Progenitor cell of endocrine pancreas (in vitro differentiated cells): ENCODE data around the gene ZNF763. TPM values are rescaled to one million over a fixed set of nuclear protein-coding genes. Genes with fewer than 3 reads are reported as not detected.

ENCODE experiments used
- DNase-seq: peaks from one replicate; pipeline ENCODE4 v3.0.0; 2021; ENCODE audit warnings: low spot score; ENCODE audit not compliant: unreplicated experiment
- H3K27ac Mint-ChIP-seq: 2 replicates; pipeline ENCODE4 v1.8.0; 2021; ENCODE audit warnings: mild to moderate bottlenecking, moderate library complexity, mixed read lengths
- H3K27me3 Mint-ChIP-seq: 2 replicates; pipeline ENCODE4 v1.8.0; 2021; ENCODE audit warnings: mixed read lengths
- H3K36me3 Mint-ChIP-seq: 2 replicates; pipeline ENCODE4 v1.8.0; 2022; ENCODE audit warnings: mixed read lengths; ENCODE audit not compliant: insufficient read depth
- H3K4me1 Mint-ChIP-seq: 2 replicates; pipeline ENCODE4 v1.8.0; 2021; ENCODE audit warnings: low read depth, mixed read lengths
- H3K4me3 Mint-ChIP-seq: 2 replicates; pipeline ENCODE4 v1.8.0; 2021; ENCODE audit warnings: low read depth, mild to moderate bottlenecking, moderate library complexity, mixed read lengths
- H3K9me3 Mint-ChIP-seq: 2 replicates; pipeline ENCODE4 v1.8.0; 2021; ENCODE audit warnings: low read depth, mixed read lengths
- CTCF ChIP-seq: fragments of 200-600 bp; sonication (generic); IDR thresholded peaks from one replicate; pipeline ENCODE4 v1.5.0; 2021; ENCODE audit warnings: antibody characterized with exemption, mild to moderate bottlenecking; ENCODE audit not compliant: unreplicated experiment
- total RNA-seq: library from RNA; stranded (reverse); gene quantifications from 2 replicates; pipeline ENCODE4 v1.2.1, GENCODE V29; 2021

Gene ZNF763
- total RNA-seq, 1 donor from 2014 or later: 8.9 TPM

DNA sequence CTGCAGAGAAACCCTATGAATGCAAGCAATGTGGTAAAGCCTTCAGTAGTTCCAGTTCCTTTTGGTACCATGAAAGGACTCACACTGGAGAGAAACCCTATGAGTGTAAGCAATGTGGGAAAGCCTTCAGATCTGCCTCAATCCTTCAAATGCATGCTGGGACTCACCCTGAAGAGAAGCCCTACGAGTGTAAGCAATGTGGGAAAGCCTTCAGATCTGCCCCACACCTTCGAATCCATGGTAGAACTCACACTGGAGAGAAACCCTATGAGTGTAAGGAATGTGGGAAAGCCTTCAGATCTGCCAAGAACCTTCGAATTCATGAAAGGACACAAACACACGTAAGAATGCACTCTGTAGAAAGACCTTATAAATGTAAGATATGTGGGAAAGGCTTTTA is 14.7 kb downstream of the ZNF763 start:
- no peak for TF ChIP-seq CTCF
- no peak for DNase-seq
- Mint-ChIP-seq H3K4me3 (no peak overlapping the region), H3K36me3 (peaks cover 57% of the 10 kb centered on the region), H3K9me3 (peaks cover 56% of the 10 kb centered on the region), H3K27ac (no peak overlapping the region), H3K4me1 (no peaks in the 10 kb centered on the region), H3K27me3 (no peaks in the 10 kb centered on the region)

DNA sequence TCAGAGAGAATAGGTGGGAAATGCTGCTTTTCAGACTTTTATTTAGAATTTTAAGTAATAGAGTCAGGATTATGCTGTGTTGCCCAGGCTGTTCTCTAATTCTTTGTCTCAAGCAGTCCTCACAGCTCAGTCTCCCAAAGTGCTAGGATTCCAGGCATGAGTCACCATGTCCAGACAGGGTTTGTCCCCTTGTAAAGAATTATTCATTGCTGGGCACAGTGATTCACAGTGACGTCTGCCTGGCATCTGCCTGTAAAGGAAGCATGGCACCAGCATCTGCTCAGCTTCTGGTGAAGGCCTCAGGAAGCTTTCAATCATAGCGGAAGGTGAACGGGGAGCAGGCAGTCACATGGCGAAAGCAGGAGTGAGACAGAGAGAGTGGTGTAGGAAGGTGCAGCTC is 17.7 kb downstream of the ZNF763 start:
- Mint-ChIP-seq H3K9me3 (peaks cover 48% of the 10 kb centered on the region), H3K36me3 (peaks cover 34% of the 10 kb centered on the region), H3K27me3 (no peaks in the 10 kb centered on the region), H3K4me1 (peaks cover under 1% of the 10 kb centered on the region), H3K27ac (no peak overlapping the region), H3K4me3 (no peak overlapping the region)
- no peak for TF ChIP-seq CTCF
- no peak for DNase-seq

DNA sequence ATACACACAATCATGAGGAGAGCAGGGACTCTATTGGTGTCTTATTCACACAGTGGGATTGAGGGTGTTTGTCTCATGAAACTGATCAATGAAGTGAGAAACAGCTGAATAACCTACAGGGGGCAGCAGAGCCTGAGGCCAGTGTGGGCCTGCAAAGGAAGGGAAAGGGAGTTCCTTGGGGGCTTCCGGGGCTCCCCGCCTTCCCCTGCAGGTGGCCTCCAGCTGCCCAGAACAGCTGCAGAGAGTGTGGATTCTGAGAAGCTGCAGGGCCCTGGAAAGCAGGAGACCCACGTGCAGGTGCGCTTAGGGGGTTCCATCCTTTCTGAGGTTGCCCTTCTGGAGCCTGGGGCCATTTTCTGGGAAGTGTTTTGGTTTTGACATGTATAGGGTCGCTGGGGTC is 20.1 kb downstream of the ZNF763 start:
- DNase-seq: no peak
- H3K36me3 Mint-ChIP-seq: peaks cover 9% of the 10 kb centered on the region
- no peaks in the 10 kb centered on the region for H3K27me3 Mint-ChIP-seq
- H3K9me3 Mint-ChIP-seq: peaks cover 24% of the 10 kb centered on the region
- no peak for TF ChIP-seq CTCF
- H3K4me3 Mint-ChIP-seq: no peak overlapping the region
- no peak overlapping the region for H3K27ac Mint-ChIP-seq
- H3K4me1 Mint-ChIP-seq: peaks cover 7% of the 10 kb centered on the region

- TF ChIP-seq CTCF: no peak
- no peak overlapping the region for H3K27ac Mint-ChIP-seq
- H3K4me3 Mint-ChIP-seq: no peak overlapping the region
- peaks cover 8% of the 10 kb centered on the region for H3K36me3 Mint-ChIP-seq
- H3K9me3 Mint-ChIP-seq: peaks cover 24% of the 10 kb centered on the region
- DNase-seq: no peak
- no peaks in the 10 kb centered on the region for H3K27me3 Mint-ChIP-seq
- H3K4me1 Mint-ChIP-seq: peaks cover 7% of the 10 kb centered on the region
These were observed 21.9 kb downstream of the ZNF763 start for GRCh38 chr19:11986754-11987153.

DNA sequence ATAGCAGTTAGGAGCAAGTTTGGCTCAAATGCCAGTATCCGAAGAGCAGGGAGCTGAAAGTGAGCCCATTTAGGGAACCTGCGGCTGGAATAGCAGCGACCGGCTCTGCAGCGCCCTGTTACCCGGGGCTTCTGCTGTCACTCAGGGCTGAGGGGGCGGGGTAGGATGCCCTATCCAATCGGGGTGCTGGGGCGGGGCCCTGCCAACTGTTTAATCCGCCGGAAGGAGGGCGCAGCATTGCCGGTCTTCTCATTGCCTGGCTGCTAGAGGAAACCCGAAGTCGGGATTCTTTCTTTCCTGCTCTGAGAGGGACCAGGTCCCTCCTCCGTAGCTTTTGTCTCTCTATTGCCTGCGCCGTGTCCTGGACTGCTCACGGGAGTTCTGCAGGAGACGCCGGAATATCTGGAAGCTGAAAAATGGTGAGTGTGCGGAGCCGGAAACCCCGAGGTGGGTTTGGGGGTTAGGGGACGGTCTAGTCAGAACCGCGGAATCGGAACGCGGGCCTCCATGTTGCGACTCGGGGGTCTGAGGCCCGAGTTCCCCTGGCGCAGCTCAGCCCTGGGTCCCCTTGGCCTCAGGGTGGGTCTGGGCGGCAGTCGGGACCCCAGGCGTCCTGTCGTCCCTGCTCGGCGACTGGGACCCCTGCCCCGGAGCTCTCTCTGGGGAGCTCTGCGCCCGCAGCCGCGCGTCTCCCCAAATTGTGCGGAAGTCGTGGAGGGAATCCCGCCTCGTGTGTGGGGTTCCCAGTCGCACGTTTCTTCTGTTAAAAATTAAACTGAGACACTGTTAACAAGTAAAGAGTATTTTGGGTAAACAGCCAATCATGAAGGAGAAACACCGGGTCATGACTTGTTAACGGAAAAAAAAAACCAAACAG is 22.8 kb downstream of the ZNF763 start:
- H3K4me1 Mint-ChIP-seq: peaks cover 7% of the 10 kb centered on the region
- no peaks in the 10 kb centered on the region for H3K27me3 Mint-ChIP-seq
- H3K36me3 Mint-ChIP-seq: peaks cover 9% of the 10 kb centered on the region
- H3K27ac Mint-ChIP-seq: peak overlapping the region; percentile 99
- peaks cover 18% of the 10 kb centered on the region for H3K9me3 Mint-ChIP-seq
- H3K4me3 Mint-ChIP-seq: peak overlapping the region; percentile 99
- no peak for TF ChIP-seq CTCF
- peak; percentile 82 for DNase-seq
